Stimulated activated CD8-positive, alpha-beta memory T cell treated with anti-CD3 and anti-CD28 coated beads, Interleukin-7, amount 100 ng/mL, for 1 hour (primary cell): ENCODE data around the gene NXPH2.

ENCODE experiments used
- DNase-seq, 2 donors: peaks; one replicate each; pipeline ENCODE4 v3.0.0-alpha.2; 2020; ENCODE audit warnings: low read depth in 2 of 2

The NXPH2 gene

GRCh38 chr2:138779781-138780445 lies at the start of gene NXPH2:
TSS of gene NXPH2 (minus strand) at chr2:138780390. CDS start at chr2:138780241, 149 bp downstream.
- no peak for DNase-seq

- DNase-seq, result no peak
These were observed 49.2 kb upstream of the NXPH2 start for GRCh38 chr2:138829326-138829919.

- no peak for DNase-seq
These were observed 47.4 kb upstream of the NXPH2 start for GRCh38 chr2:138827426-138828054.

GRCh38 chr2:138823666-138824065 lies 43.5 kb upstream of the NXPH2 start:
- DNase-seq, result no peak

- no peak for DNase-seq
These were observed 39.8 kb upstream of the NXPH2 start for GRCh38 chr2:138819964-138820363.

GRCh38 chr2:138818556-138818955 lies 38.4 kb upstream of the NXPH2 start:
- no peak for DNase-seq

GRCh38 chr2:138814123-138814898 lies 34.1 kb upstream of the NXPH2 start:
- DNase-seq, result no peak

- no peak for DNase-seq
These were observed 31.2 kb upstream of the NXPH2 start for GRCh38 chr2:138811431-138811830.

GRCh38 chr2:138794724-138795123 lies 14.5 kb upstream of the NXPH2 start:
- DNase-seq, result no peak

GRCh38 chr2:138787053-138787666 lies 7.0 kb upstream of the NXPH2 start:
- DNase-seq, result no peak

GRCh38 chr2:138782383-138782782 lies 2.2 kb upstream of the NXPH2 start:
- no peak for DNase-seq

- DNase-seq, result no peak
These were observed 718 bp upstream of the NXPH2 start for GRCh38 chr2:138780908-138781307.

GRCh38 chr2:138780446-138780880 lies 273 bp upstream of the NXPH2 start:
- DNase-seq, result no peak

- DNase-seq, result no peak
These were observed 797 bp downstream of the NXPH2 start for GRCh38 chr2:138779406-138779780.

- DNase-seq, result no peak
These were observed 2.2 kb downstream of the NXPH2 start for GRCh38 chr2:138777996-138778395.

GRCh38 chr2:138775736-138776135 lies 4.5 kb downstream of the NXPH2 start:
- DNase-seq, result no peak

- DNase-seq, result no peak
These were observed 8.7 kb downstream of the NXPH2 start for GRCh38 chr2:138771534-138771933.

GRCh38 chr2:138767101-138767500 lies 13.1 kb downstream of the NXPH2 start:
- no peak for DNase-seq

GRCh38 chr2:138766464-138766863 lies 13.7 kb downstream of the NXPH2 start:
- DNase-seq, result no peak

GRCh38 chr2:138763971-138764370 lies 16.2 kb downstream of the NXPH2 start:
- DNase-seq, result no peak

- DNase-seq, result no peak
These were observed 17.7 kb downstream of the NXPH2 start for GRCh38 chr2:138762533-138762932.

- DNase-seq, result no peak
These were observed 19.5 kb downstream of the NXPH2 start for GRCh38 chr2:138760676-138761075.
